ENCODE measurements around the gene CCSER1. TPM values are rescaled to one million over a fixed set of nuclear protein-coding genes. Genes with fewer than 3 reads are reported as not detected.
"Not testable (repeated sequence)": the region's sequence is repeated elsewhere in the genome, so short reads cannot be mapped to it uniquely, and the experiment has no call there.

The CCSER1 gene
- polyA plus RNA-seq, 4 donors, result 20.3 to 21.4 (median 20.7) TPM

- DNase-seq (ENCODE audit: low read depth in 4 of 4, low spot score in 3 of 4), result no peak
Observed at GRCh38 chr4:90421161-90421560, 294.0 kb downstream of the CCSER1 start.

- DNase-seq (ENCODE audit: low read depth in 4 of 4, low spot score in 3 of 4), result no peak
Observed at GRCh38 chr4:90425893-90426292, 298.7 kb downstream of the CCSER1 start.

GRCh38 chr4:90438522-90438921, 311.3 kb downstream of the CCSER1 start:
- no peak for DNase-seq (ENCODE audit: low read depth in 4 of 4, low spot score in 3 of 4)

- no peak for DNase-seq (ENCODE audit: low read depth in 4 of 4, low spot score in 3 of 4)
Observed at GRCh38 chr4:90441770-90442169, 314.6 kb downstream of the CCSER1 start.

- DNase-seq (ENCODE audit: low read depth in 4 of 4, low spot score in 3 of 4), result no peak
Observed at GRCh38 chr4:90442619-90443018, 315.4 kb downstream of the CCSER1 start.

GRCh38 chr4:90443231-90443630, 316.0 kb downstream of the CCSER1 start:
- DNase-seq (ENCODE audit: low read depth in 4 of 4, low spot score in 3 of 4), result no peak

- DNase-seq (ENCODE audit: low read depth in 4 of 4, low spot score in 3 of 4), result no peak
Observed at GRCh38 chr4:90444904-90445303, 317.7 kb downstream of the CCSER1 start.

GRCh38 chr4:90445380-90445779, 318.2 kb downstream of the CCSER1 start:
- DNase-seq (ENCODE audit: low read depth in 4 of 4, low spot score in 3 of 4), result no peak

- no peak for DNase-seq (ENCODE audit: low read depth in 4 of 4, low spot score in 3 of 4)
Observed at GRCh38 chr4:90449626-90450025, 322.4 kb downstream of the CCSER1 start.

- no peak for DNase-seq (ENCODE audit: low read depth in 4 of 4, low spot score in 3 of 4)
Observed at GRCh38 chr4:90456891-90457290, 329.7 kb downstream of the CCSER1 start.

- DNase-seq (ENCODE audit: low read depth in 4 of 4, low spot score in 3 of 4), result no peak
Observed at GRCh38 chr4:90457817-90458216, 330.6 kb downstream of the CCSER1 start.

- no peak for DNase-seq (ENCODE audit: low read depth in 4 of 4, low spot score in 3 of 4)
Observed at GRCh38 chr4:90458576-90458975, 331.4 kb downstream of the CCSER1 start.

- DNase-seq (ENCODE audit: low read depth in 4 of 4, low spot score in 3 of 4), result no peak
Observed at GRCh38 chr4:90474484-90474883, 347.3 kb downstream of the CCSER1 start.

- DNase-seq (ENCODE audit: low read depth in 4 of 4, low spot score in 3 of 4), result no peak
Observed at GRCh38 chr4:90476019-90476418, 348.8 kb downstream of the CCSER1 start.

GRCh38 chr4:90476586-90476985, 349.4 kb downstream of the CCSER1 start:
- DNase-seq (ENCODE audit: low read depth in 4 of 4, low spot score in 3 of 4), result no peak

- not testable (repeated sequence) for DNase-seq (ENCODE audit: low read depth in 4 of 4, low spot score in 3 of 4)
Observed at GRCh38 chr4:90484894-90485293, 357.7 kb downstream of the CCSER1 start.

- no peak for DNase-seq (ENCODE audit: low read depth in 4 of 4, low spot score in 3 of 4)
Observed at GRCh38 chr4:90486346-90486745, 359.2 kb downstream of the CCSER1 start.

- DNase-seq (ENCODE audit: low read depth in 4 of 4, low spot score in 3 of 4), result no peak
Observed at GRCh38 chr4:90495211-90495610, 368.0 kb downstream of the CCSER1 start.

GRCh38 chr4:90495936-90496335, 368.7 kb downstream of the CCSER1 start:
- no peak for DNase-seq (ENCODE audit: low read depth in 4 of 4, low spot score in 3 of 4)

- DNase-seq (ENCODE audit: low read depth in 4 of 4, low spot score in 3 of 4), result no peak
Observed at GRCh38 chr4:90498175-90498574, 371.0 kb downstream of the CCSER1 start.

- DNase-seq (ENCODE audit: low read depth in 4 of 4, low spot score in 3 of 4), result no peak
Observed at GRCh38 chr4:90503677-90504076, 376.5 kb downstream of the CCSER1 start.

GRCh38 chr4:90515191-90515590, 388.0 kb downstream of the CCSER1 start:
- no peak for DNase-seq (ENCODE audit: low read depth in 4 of 4, low spot score in 3 of 4)

- no peak for DNase-seq (ENCODE audit: low read depth in 4 of 4, low spot score in 3 of 4)
Observed at GRCh38 chr4:90528551-90528950, 401.4 kb downstream of the CCSER1 start.

All from right renal pelvis (tissue), 4 donors.